Stimulated activated CD4-positive, alpha-beta T cell treated with anti-CD3 and anti-CD28 coated beads, Interleukin-12 subunit alpha, Interleukin-12 subunit beta, amount 100 ng/mL, for 48 hours (primary cell): ENCODE measurements around the gene FARP1.
"Not testable (repeated sequence)": the region's sequence is repeated elsewhere in the genome, so short reads cannot be mapped to it uniquely, and the experiment has no call there.

Experiments used
- DNase-seq, 3 donors: peaks; one replicate each; pipeline ENCODE4 v3.0.0-alpha.2; 2020; ENCODE audit warnings: low read depth in 2 of 3, low spot score in 1 of 3

Gene FARP1

GRCh38 chr13:98350746-98351330 is 207.9 kb downstream of the FARP1 start:
- DNase-seq = no peak

- DNase-seq = no peak
These were observed 208.7 kb downstream of the FARP1 start for GRCh38 chr13:98351636-98352035.

DNA sequence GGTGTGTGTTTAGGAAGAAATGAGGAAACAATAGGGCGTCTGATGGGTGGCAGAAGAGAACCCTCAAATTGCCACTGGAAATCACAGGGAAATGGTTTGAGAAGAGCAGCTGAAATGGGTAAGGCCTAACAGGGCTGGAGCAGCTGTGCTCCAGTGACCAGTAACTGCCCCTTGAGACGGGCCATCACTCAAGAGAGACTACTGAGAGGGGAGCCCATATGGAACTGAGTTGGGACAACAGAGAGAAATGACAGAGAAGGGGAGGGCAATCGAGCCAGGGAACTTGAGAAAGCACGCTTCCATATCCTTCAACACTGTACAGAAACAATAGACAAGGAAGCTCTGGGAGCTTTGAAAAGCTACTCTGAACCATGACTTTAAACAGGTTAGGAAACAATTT is 209.3 kb downstream of the FARP1 start:
- DNase-seq = no peak

GRCh38 chr13:98353750-98354149 is 210.9 kb downstream of the FARP1 start:
- no peak for DNase-seq

DNA sequence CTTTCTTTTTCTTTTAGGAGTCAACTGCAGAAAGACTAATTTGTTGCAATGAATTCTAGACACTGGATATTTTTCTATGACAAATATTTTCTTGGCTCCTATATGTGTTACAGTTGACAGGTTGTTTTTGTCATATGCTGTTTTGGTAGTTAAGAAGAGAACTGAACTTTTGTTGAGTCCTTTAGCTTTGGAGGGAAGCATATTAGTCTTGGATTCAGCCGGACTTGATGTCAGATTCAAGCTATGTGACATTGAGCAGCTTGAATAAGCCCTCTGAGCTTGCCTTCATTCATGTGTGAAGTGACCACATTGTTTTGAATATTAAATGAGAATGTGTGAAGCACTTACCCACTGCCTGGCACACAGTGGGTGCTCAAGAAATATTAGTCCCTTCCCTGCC is 216.0 kb downstream of the FARP1 start:
- DNase-seq = no peak

DNA sequence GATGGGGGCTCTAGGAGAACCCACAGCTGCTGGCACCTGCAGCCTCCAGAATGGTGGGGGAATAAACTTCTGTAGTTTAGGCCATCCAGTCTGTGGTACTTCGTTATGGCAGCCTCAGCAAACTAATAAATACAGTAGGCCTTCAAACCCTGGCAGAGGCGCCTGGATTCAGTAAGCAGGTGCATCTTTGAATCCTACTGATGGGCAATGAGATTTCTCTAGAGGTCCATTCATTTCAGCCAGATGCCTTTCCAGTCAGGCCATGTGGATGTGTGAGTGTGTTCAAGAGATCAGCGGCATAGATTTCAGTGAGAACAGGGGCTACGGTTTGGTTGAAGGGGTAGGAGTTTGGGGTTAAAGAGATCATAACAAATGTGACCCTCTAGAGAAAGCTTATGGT is 217.7 kb downstream of the FARP1 start:
- no peak for DNase-seq

GRCh38 chr13:98363326-98363725 is 220.4 kb downstream of the FARP1 start:
- no peak for DNase-seq

- DNase-seq = no peak
These were observed 221.3 kb downstream of the FARP1 start for GRCh38 chr13:98364179-98364578.

- DNase-seq = no peak
These were observed 221.8 kb downstream of the FARP1 start for GRCh38 chr13:98364647-98365046.

- DNase-seq = no peak
These were observed 222.4 kb downstream of the FARP1 start for GRCh38 chr13:98365302-98365701.

DNA sequence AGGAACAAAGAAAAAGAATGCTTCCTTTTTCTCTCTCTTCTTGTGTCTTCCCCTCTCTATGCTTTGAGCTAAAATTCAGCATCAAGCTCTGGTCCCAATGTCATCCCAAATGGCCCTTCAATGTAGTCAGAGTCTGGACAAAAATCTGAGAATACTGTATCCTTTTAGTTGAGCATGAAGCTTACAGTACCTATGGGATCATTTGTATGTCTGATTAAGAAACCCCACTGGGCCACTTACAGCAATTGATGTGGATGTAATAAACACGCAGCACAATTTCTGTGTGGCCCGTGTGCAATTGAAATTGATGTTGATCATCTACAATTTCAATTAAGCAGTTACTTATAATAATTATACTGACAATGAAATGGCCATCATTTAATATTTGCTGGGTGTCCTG is 223.1 kb downstream of the FARP1 start:
- DNase-seq = no peak

DNA sequence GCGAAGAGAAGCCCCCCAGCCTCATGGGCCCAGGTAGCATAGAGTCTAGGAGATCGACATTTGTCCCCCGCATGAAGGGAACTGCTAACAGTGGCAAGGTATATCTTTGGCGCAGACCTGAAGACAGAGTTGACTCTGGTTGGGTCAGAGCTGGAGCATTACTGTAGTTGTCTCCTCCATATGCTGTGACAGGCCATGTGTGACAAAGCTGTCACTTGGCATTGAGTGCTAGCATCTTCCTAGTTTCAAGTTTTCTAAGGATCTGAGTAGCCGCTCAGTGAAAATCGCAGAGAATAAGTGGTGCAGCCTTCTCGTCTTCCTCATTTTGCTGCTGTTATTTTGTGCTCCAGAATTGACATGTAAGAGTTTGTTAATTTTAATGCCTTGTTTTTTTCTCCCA is 223.5 kb downstream of the FARP1 start:
- no peak for DNase-seq

GRCh38 chr13:98366959-98367358 is 224.1 kb downstream of the FARP1 start:
- no peak for DNase-seq

DNA sequence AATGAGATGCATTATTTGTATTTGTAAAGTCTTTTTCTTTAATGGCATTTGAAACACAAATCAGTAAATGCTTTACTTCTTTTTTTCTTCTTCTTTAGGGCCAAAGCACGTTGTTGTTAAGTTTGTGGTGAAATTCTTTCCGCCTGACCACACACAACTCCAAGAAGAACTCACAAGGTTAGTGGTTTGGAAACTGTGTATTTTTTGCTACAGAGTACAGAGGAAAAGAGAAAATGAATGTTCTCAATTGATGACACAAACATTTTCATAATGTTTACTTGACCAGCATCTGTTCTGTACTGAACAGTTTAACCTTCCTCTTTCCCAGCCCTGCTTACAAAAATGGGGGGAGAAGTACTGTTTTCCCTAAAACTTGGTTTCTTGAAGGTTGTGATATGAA is 225.1 kb downstream of the FARP1 start:
- DNase-seq = no peak

- DNase-seq = not testable (repeated sequence)
These were observed 226.6 kb downstream of the FARP1 start for GRCh38 chr13:98369520-98369919.

GRCh38 chr13:98370261-98370660 is 227.4 kb downstream of the FARP1 start:
- no peak for DNase-seq

GRCh38 chr13:98370806-98371515 is 228.1 kb downstream of the FARP1 start:
- DNase-seq = no peak

DNA sequence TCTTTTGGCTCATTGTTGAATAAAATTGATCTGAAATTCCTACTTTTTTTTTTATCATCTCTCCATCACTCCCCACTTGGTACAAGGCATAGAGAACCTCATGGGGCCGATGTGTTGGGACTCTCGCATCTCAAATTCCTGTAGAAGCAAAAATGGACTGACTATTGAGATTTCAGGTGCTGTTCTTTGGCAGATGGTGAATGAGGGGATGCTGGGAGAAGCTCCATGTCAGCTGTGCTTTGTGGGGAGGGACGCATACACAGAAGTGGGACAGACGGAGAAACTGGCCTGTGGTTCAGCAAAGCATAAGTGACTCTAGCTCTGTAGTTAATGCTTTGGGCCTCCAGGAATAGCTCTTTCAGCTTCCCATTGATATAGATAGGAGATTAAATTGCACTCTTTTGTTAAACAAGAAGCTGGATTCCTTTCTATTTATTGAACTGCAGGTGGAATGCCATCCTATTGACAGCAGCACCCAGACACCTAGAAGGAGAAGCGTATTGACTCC is 228.7 kb downstream of the FARP1 start:
- DNase-seq = no peak

GRCh38 chr13:98372876-98373275 is 230.0 kb downstream of the FARP1 start:
- DNase-seq = no peak

GRCh38 chr13:98374750-98375149 is 231.9 kb downstream of the FARP1 start:
- DNase-seq = no peak

- DNase-seq = no peak
These were observed 234.9 kb downstream of the FARP1 start for GRCh38 chr13:98377635-98378378.

- no peak for DNase-seq
These were observed 241.8 kb downstream of the FARP1 start for GRCh38 chr13:98384739-98385138.
